ENCODE measurements around the gene OR51S1. TPM values are rescaled to one million over a fixed set of nuclear protein-coding genes. Genes with fewer than 3 reads are reported as not detected.
"Not testable (repeated sequence)": the region's sequence is repeated elsewhere in the genome, so short reads cannot be mapped to it uniquely, and the experiment has no call there.

OR51S1 gene
- not detected in 2 replicates for total RNA-seq (2014; rRNA removed; shearing (Covaris generic))

GRCh38 chr11:4848908-4849532, at the start of gene OR51S1:
Gene OR51S1 (minus strand): TSS chr11:4849208. CDS start chr11:4849208, 0 bp downstream.
- no peak for DNase-seq (ENCODE audit: low read depth)

- DNase-seq (ENCODE audit: low read depth), result peak; percentile 20
These were observed 43.1 kb upstream of the OR51S1 start for GRCh38 chr11:4891996-4892640.

GRCh38 chr11:4890279-4890678, 41.3 kb upstream of the OR51S1 start:
- no peak for DNase-seq (ENCODE audit: low read depth)

- no peak for DNase-seq (ENCODE audit: low read depth)
These were observed 38.6 kb upstream of the OR51S1 start for GRCh38 chr11:4887591-4887990.

GRCh38 chr11:4886186-4886585, 37.2 kb upstream of the OR51S1 start:
- no peak for DNase-seq (ENCODE audit: low read depth)

GRCh38 chr11:4884361-4884760, 35.4 kb upstream of the OR51S1 start:
- no peak for DNase-seq (ENCODE audit: low read depth)

GRCh38 chr11:4882543-4882942, 33.5 kb upstream of the OR51S1 start:
- DNase-seq (ENCODE audit: low read depth), result no peak

- DNase-seq (ENCODE audit: low read depth), result no peak
These were observed 33.0 kb upstream of the OR51S1 start, which contains the start of gene OR51T1 for GRCh38 chr11:4881860-4882500. Gene OR51T1 (plus strand): TSS chr11:4881900. CDS start chr11:4881900, 0 bp downstream.

- DNase-seq (ENCODE audit: low read depth), result no peak
These were observed 32.2 kb upstream of the OR51S1 start for GRCh38 chr11:4881188-4881587.

GRCh38 chr11:4865855-4866254, 16.8 kb upstream of the OR51S1 start:
- DNase-seq (ENCODE audit: low read depth), result no peak

- DNase-seq (ENCODE audit: low read depth), result no peak
These were observed 14.9 kb upstream of the OR51S1 start for GRCh38 chr11:4863876-4864275.

GRCh38 chr11:4862447-4863236, 13.6 kb upstream of the OR51S1 start:
- no peak for DNase-seq (ENCODE audit: low read depth)

GRCh38 chr11:4854286-4854685, 5.3 kb upstream of the OR51S1 start:
- not testable (repeated sequence) for DNase-seq (ENCODE audit: low read depth)

GRCh38 chr11:4851033-4851432, 2.0 kb upstream of the OR51S1 start:
- peak; percentile 2 for DNase-seq (ENCODE audit: low read depth)

- no peak for DNase-seq (ENCODE audit: low read depth)
These were observed 9.0 kb downstream of the OR51S1 start for GRCh38 chr11:4839851-4840549.

- no peak for DNase-seq (ENCODE audit: low read depth)
These were observed 18.1 kb downstream of the OR51S1 start for GRCh38 chr11:4830909-4831308.

- DNase-seq (ENCODE audit: low read depth), result no peak
These were observed 18.7 kb downstream of the OR51S1 start for GRCh38 chr11:4830346-4830745.

- DNase-seq (ENCODE audit: low read depth), result no peak
These were observed 22.6 kb downstream of the OR51S1 start for GRCh38 chr11:4826425-4826824.

- no peak for DNase-seq (ENCODE audit: low read depth)
These were observed 23.9 kb downstream of the OR51S1 start for GRCh38 chr11:4825132-4825531.

GRCh38 chr11:4821021-4821420, 28.0 kb downstream of the OR51S1 start, which contains the start of gene OR51F2:
Gene OR51F2 (plus strand): TSS chr11:4821321. CDS start chr11:4821422, 101 bp downstream.
- no peak for DNase-seq (ENCODE audit: low read depth)

GRCh38 chr11:4809246-4809645, 39.8 kb downstream of the OR51S1 start:
- DNase-seq (ENCODE audit: low read depth), result no peak

All from Daoy (cell line).